K562 (cell line): ENCODE data around the gene PIK3CG. TPM values are rescaled to one million over a fixed set of nuclear protein-coding genes. Genes with fewer than 3 reads are reported as not detected.

Experiments
- ARID1B ChIP-seq: fragments of 450-650 bp; IDR thresholded peaks from 2 replicates; pipeline ENCODE4 v1.6.1; 2016; ENCODE audit warnings: antibody characterized with exemption, mild to moderate bottlenecking, inconsistent platforms
- BCOR ChIP-seq: fragments of 450-650 bp; IDR thresholded peaks from 2 replicates; pipeline ENCODE4 v1.6.1; 2016
- DPF2 ChIP-seq: fragments of 450-650 bp; IDR thresholded peaks from 2 replicates; pipeline ENCODE4 v1.6.1; 2016
- ESRRA ChIP-seq: fragments of 450-650 bp; IDR thresholded peaks from 2 replicates; pipeline ENCODE4 v1.6.1; 2014; ENCODE audit warnings: low read depth, mild to moderate bottlenecking, moderate library complexity, borderline replicate concordance
- FOXA3 ChIP-seq, 2 experiments: fragments of 450-650 bp in 1 of 2; sonication (generic) in 1 of 2; formaldehyde crosslinking; IDR thresholded peaks in 1 of 2; conservative IDR thresholded peaks in 1 of 2; 2 replicates each; pipeline versions ENCODE4 v1.4.0 to v1.8.0; 2020 to 2022; ENCODE audit warnings: mild to moderate bottlenecking in 2 of 2, missing genetic modification reagents in 1 of 2
- HLTF ChIP-seq: fragments of 450-650 bp; IDR thresholded peaks from 2 replicates; pipeline ENCODE4 v1.6.1; 2016
- HNRNPK ChIP-seq: fragments of 200-400 bp; formaldehyde crosslinking; IDR thresholded peaks from one replicate; pipeline ENCODE4 v1.6.1; 2018; ENCODE audit warnings: mild to moderate bottlenecking, low read depth, low read length; ENCODE audit not compliant: poor library complexity, severe bottlenecking
- ID3 ChIP-seq, 2 experiments: fragments of 250-450 bp in 1 of 2; fragments of 450-650 bp in 1 of 2; sonication (Bioruptor Pico) in 1 of 2; IDR thresholded peaks; 2 replicates each; pipeline versions ENCODE4 v1.6.1 to v1.8.0; 2016 to 2021; ENCODE audit warnings: mild to moderate bottlenecking in 2 of 2, moderate library complexity in 2 of 2, missing compliant biosample characterization in 1 of 2, missing genetic modification characterization in 1 of 2
- LEF1 ChIP-seq: fragments of 450-650 bp; IDR thresholded peaks from 2 replicates; pipeline ENCODE4 v1.6.1; 2016; ENCODE audit warnings: mild to moderate bottlenecking
- MAZ ChIP-seq, 2 experiments: fragments of 450-650 bp in 1 of 2; sonication (generic) in 1 of 2; formaldehyde crosslinking; IDR thresholded peaks in 1 of 2; conservative IDR thresholded peaks in 1 of 2; 2 replicates each; pipeline versions ENCODE4 v1.4.0 to v1.5.0; 2020; ENCODE audit warnings: mild to moderate bottlenecking in 1 of 2, missing genetic modification reagents in 1 of 2
- MECOM ChIP-seq: fragments of 250-450 bp; sonication (Bioruptor Pico); IDR thresholded peaks from 2 replicates; pipeline ENCODE4 v1.8.0; 2022; ENCODE audit warnings: inconsistent platforms
- MLX ChIP-seq, 2 experiments: fragments of 450-650 bp in 1 of 2; sonication (generic) in 1 of 2; formaldehyde crosslinking; conservative IDR thresholded peaks; 2 replicates each; pipeline versions ENCODE4 v1.4.0 to v1.8.1; 2020 to 2022; ENCODE audit warnings: mild to moderate bottlenecking in 1 of 2, missing genetic modification reagents in 1 of 2
- NR4A1 ChIP-seq, 2 experiments: fragments of 250-450 bp in 1 of 2; fragments of 450-650 bp in 1 of 2; sonication (Bioruptor Pico) in 1 of 2; IDR thresholded peaks; 2 replicates each; pipeline versions ENCODE4 v1.4.0 to v1.6.1; 2016 to 2020; ENCODE audit warnings: mild to moderate bottlenecking in 2 of 2, missing compliant biosample characterization in 1 of 2, missing genetic modification characterization in 1 of 2, moderate library complexity in 1 of 2
- POU5F1 ChIP-seq: fragments of 150-350 bp; IDR thresholded peaks from 2 replicates; pipeline ENCODE4 v1.6.1; 2014; ENCODE audit warnings: borderline replicate concordance, low read length, low read depth, mild to moderate bottlenecking; ENCODE audit not compliant: partially characterized antibody
- PYGO2 ChIP-seq: fragments of 450-650 bp; IDR thresholded peaks from 2 replicates; pipeline ENCODE4 v1.6.1; 2016; ENCODE audit warnings: mild to moderate bottlenecking, missing genetic modification characterization, moderate library complexity, missing compliant biosample characterization
- SAFB ChIP-seq: fragments of 200-400 bp; formaldehyde crosslinking; IDR thresholded peaks from 2 replicates; pipeline ENCODE4 v1.6.1; 2017; ENCODE audit warnings: low read depth, low read length, borderline replicate concordance
- SMAD3 ChIP-seq: fragments of 450-650 bp; formaldehyde crosslinking; conservative IDR thresholded peaks from 2 replicates; pipeline ENCODE4 v1.4.0; 2020; ENCODE audit warnings: mild to moderate bottlenecking
- SMARCB1 ChIP-seq: IDR thresholded peaks from 2 replicates; pipeline ENCODE4 v1.6.1; 2011; ENCODE audit warnings: improper control_type of control experiment, low read depth; ENCODE audit not compliant: insufficient read length
- U2AF2 ChIP-seq: fragments of 200-400 bp; formaldehyde crosslinking; optimal IDR thresholded peaks from 2 replicates; pipeline ENCODE3; 2017; ENCODE audit warnings: low read depth, mild to moderate bottlenecking, low read length
- ZNF282 ChIP-seq: sonication (generic); formaldehyde crosslinking; IDR thresholded peaks from 2 replicates; pipeline ENCODE4 v1.8.1; 2023; ENCODE audit warnings: missing genetic modification reagents
- ZNF561 ChIP-seq: fragments of 450-650 bp; formaldehyde crosslinking; conservative IDR thresholded peaks from 2 replicates; pipeline ENCODE4 v1.4.0; 2020; ENCODE audit warnings: mild to moderate bottlenecking, moderate library complexity
- ZNF584 ChIP-seq: fragments of 200-800 bp; sonication (Bioruptor generic); IDR thresholded peaks from 2 replicates; pipeline ENCODE4 v1.6.1; 2016; ENCODE audit warnings: low read depth, mild to moderate bottlenecking, missing genetic modification characterization, missing compliant biosample characterization
- ZNF699 ChIP-seq: fragments of 250-450 bp; sonication (Bioruptor Pico); IDR thresholded peaks from 2 replicates; pipeline ENCODE4 v1.8.0; 2021; ENCODE audit warnings: mild to moderate bottlenecking, moderate library complexity; ENCODE audit not compliant: insufficient replicate concordance
- ZNF79 ChIP-seq: fragments of 250-450 bp; sonication (Bioruptor Pico); IDR thresholded peaks from 2 replicates; pipeline ENCODE4 v1.4.0; 2020; ENCODE audit warnings: low read depth, mild to moderate bottlenecking, moderate library complexity
- polyA plus RNA-seq, 8 experiments: library from polyadenylated mRNA; depleted of rRNA in 4 of 8; stranded (reverse) in 5 of 8; unstranded in 3 of 8; fragments of >200 nt; fragmentation: Nextera tagmentation in 2 of 8; fragmentation: Illumina TruSeq in 1 of 8; extraction: Ambion mirVana in 2 of 8; extraction: Trizol in 1 of 8; gene quantifications; 2 replicates each; pipeline versions ENCODE4 v1.2.1 to v1.2.3, GENCODE V29; 2011 to 2014; ENCODE audit warnings: inconsistent platforms in 1 of 8, missing spikeins in 1 of 8
- total RNA-seq, 7 experiments: library from RNA; depleted of rRNA in 6 of 7; stranded (reverse); fragments of >200 nt in 6 of 7; fragmentation: Illumina TruSeq in 2 of 7; extraction: Trizol in 2 of 7; gene quantifications; 2 replicates each; pipeline versions ENCODE4 v1.2.1 to v1.2.3, GENCODE V29; 2011 to 2021; ENCODE audit warnings: low replicate concordance in 1 of 7

PIK3CG gene
- total and polyA plus RNA-seq, 9 of the 15 experiments (the other 6 are each of a cell fraction or from before 2014, with no cell fraction given) = 5.3 to 42.5 (median 29.0) TPM

GRCh38 chr7:106871793-106872571, 6.9 kb downstream of the PIK3CG start (continued):
- TF ChIP-seq BCOR = no peak
- TF ChIP-seq MLX (CRISPR knock-in tag; conservative IDR thresholded peaks at IDR 0.05) = no peak
- TF ChIP-seq ZNF79 (CRISPR knock-in tag) = no peak
- TF ChIP-seq ZNF561 = no peak
- TF ChIP-seq ARID1B = no peak; the same call in 1 of the 2 replicates
- TF ChIP-seq ZNF699 (CRISPR knock-in tag) = peak; percentile 32
- no peak for TF ChIP-seq POU5F1
- TF ChIP-seq PYGO2 (tag) = peak; percentile 23; the same call in 1 of the 2 replicates
- TF ChIP-seq SMAD3 (CRISPR knock-in tag) = no peak
- peak; percentile 86 for TF ChIP-seq ZNF584
- TF ChIP-seq MAZ (CRISPR knock-in tag; conservative IDR thresholded peaks at IDR 0.05 in 1 of 2, IDR thresholded peaks at IDR 0.05 in 1 of 2) = no peak; a peak in 2 of 4 replicates
- no peak for TF ChIP-seq U2AF2
- no peak for TF ChIP-seq ZNF282 (CRISPR knock-in tag)
- TF ChIP-seq HLTF = no peak
- TF ChIP-seq SMARCB1 = no peak
- TF ChIP-seq ID3 (CRISPR knock-in tag; IDR thresholded peaks at IDR 0.05) = no peak
- TF ChIP-seq ID3 (tag; IDR thresholded peaks at IDR 0.05) = no peak
- TF ChIP-seq ESRRA = no peak
- TF ChIP-seq MECOM (CRISPR knock-in tag) = no peak
- TF ChIP-seq NR4A1 (CRISPR knock-in tag; IDR thresholded peaks at IDR 0.05) = no peak
- TF ChIP-seq NR4A1 (tag; IDR thresholded peaks at IDR 0.05) = 0 out of 2 replicates have a peak, but pooled peaks have one; percentile 31
- peak; percentile 45; the same call in 1 of the 2 replicates for TF ChIP-seq DPF2
- no peak for TF ChIP-seq SAFB
- no peak for TF ChIP-seq LEF1
- TF ChIP-seq FOXA3 (CRISPR knock-in tag; conservative IDR thresholded peaks at IDR 0.05 in 1 of 2, IDR thresholded peaks at IDR 0.05 in 1 of 2) = peak in 1 of 2 experiments; percentile 56; a peak in 1 of 4 replicates
- TF ChIP-seq HNRNPK = no peak
